HEK293 (cell line): ENCODE data around the gene IZUMO1R.

ENCODE experiments used
- CTCF ChIA-PET: fragments of 350-600 bp; formaldehyde crosslinking; extraction: SDS; loops from one replicate; lab custom pipeline; 2021; ENCODE audit warnings: antibody characterized with exemption; lab: Yijun Ruan, JAX
- POLR2A ChIA-PET: fragments of 300-600 bp; formaldehyde crosslinking; extraction: SDS; loops from one replicate; lab custom pipeline; 2020; ENCODE audit warnings: antibody characterized with exemption, inconsistent platforms; lab: Yijun Ruan, JAX
- H3K27ac ChIP-seq: fragments of 200-500 bp; sonication (Bioruptor generic); 2 replicates; pipeline ENCODE4 v1.5.1; 2014; ENCODE audit warnings: low read depth, low read length, control low read depth, inconsistent platforms; ENCODE audit errors: extremely low read depth
- H3K36me3 ChIP-seq, 2 experiments: fragments of 200-500 bp in 1 of 2; sonication (Bioruptor generic) in 1 of 2; 1 replicate in 1 of 2; 2 replicates in 1 of 2; pipeline ENCODE4 v1.5.1; 2014 to 2017; ENCODE audit warnings: inconsistent platforms in 2 of 2, low read length in 2 of 2; ENCODE audit not compliant: control insufficient read depth in 2 of 2, insufficient read depth in 1 of 2
- H3K4me1 ChIP-seq: fragments of 200-500 bp; sonication (Bioruptor generic); 2 replicates; pipeline ENCODE4 v1.5.1; 2014; ENCODE audit warnings: mild to moderate bottlenecking, low read length, inconsistent platforms; ENCODE audit not compliant: control insufficient read depth, insufficient read depth
- H3K4me3 ChIP-seq: 2 replicates; pipeline ENCODE4 v1.5.1; 2011; ENCODE audit warnings: low read depth, mild to moderate bottlenecking, control low read depth, low read length, moderate library complexity
- H3K9me3 ChIP-seq: fragments of 200-500 bp; sonication (Bioruptor generic); 2 replicates; pipeline ENCODE4 v1.5.1; 2014; ENCODE audit warnings: low read depth, low read length, inconsistent platforms; ENCODE audit not compliant: control insufficient read depth, insufficient read depth
- HOXC10 ChIP-seq: sonication (generic); formaldehyde crosslinking; IDR thresholded peaks from 2 replicates; pipeline ENCODE4 v1.8.1; 2023; ENCODE audit warnings: mild to moderate bottlenecking, missing genetic modification reagents
- ZBTB10 ChIP-seq: fragments of 450-650 bp; formaldehyde crosslinking; IDR thresholded peaks from 2 replicates; pipeline ENCODE4 v1.5.1; 2016; ENCODE audit warnings: missing biosample characterization, missing genetic modification characterization
- ZBTB11 ChIP-seq: fragments of 450-650 bp; formaldehyde crosslinking; conservative IDR thresholded peaks from 2 replicates; pipeline ENCODE4 v1.5.1; 2016; ENCODE audit warnings: low read depth, missing biosample characterization, missing genetic modification characterization
- ZFHX2 ChIP-seq: fragments of 450-650 bp; formaldehyde crosslinking; conservative IDR thresholded peaks from 2 replicates; pipeline ENCODE4 v1.5.1; 2016; ENCODE audit warnings: missing biosample characterization, missing genetic modification characterization
- ZFP41 ChIP-seq: fragments of 450-650 bp; formaldehyde crosslinking; IDR thresholded peaks from 2 replicates; pipeline ENCODE4 v1.5.1; 2016; ENCODE audit warnings: missing biosample characterization, missing genetic modification characterization, borderline replicate concordance
- ZFP69B ChIP-seq: fragments of 450-650 bp; formaldehyde crosslinking; IDR thresholded peaks from 2 replicates; pipeline ENCODE4 v1.5.1; 2016; ENCODE audit warnings: missing biosample characterization, missing genetic modification characterization
- ZNF133 ChIP-seq: fragments of 450-650 bp; formaldehyde crosslinking; IDR thresholded peaks from 2 replicates; pipeline ENCODE4 v1.5.1; 2016; ENCODE audit warnings: missing biosample characterization, missing genetic modification characterization
- ZNF19 ChIP-seq: fragments of 450-650 bp; formaldehyde crosslinking; IDR thresholded peaks from 2 replicates; pipeline ENCODE4; 2016; ENCODE audit warnings: missing biosample characterization, missing genetic modification characterization, low read depth
- ZNF2 ChIP-seq: fragments of 450-650 bp; formaldehyde crosslinking; IDR thresholded peaks from 2 replicates; pipeline ENCODE4 v1.5.1; 2016; ENCODE audit warnings: missing biosample characterization, missing genetic modification characterization
- ZNF221 ChIP-seq: fragments of 450-650 bp; formaldehyde crosslinking; IDR thresholded peaks from 2 replicates; pipeline ENCODE4 v1.5.1; 2017; ENCODE audit warnings: missing biosample characterization, missing genetic modification characterization, borderline replicate concordance
- ZNF274 ChIP-seq, 2 experiments: fragments of 200-500 bp in 1 of 2; fragments of 450-650 bp in 1 of 2; sonication (Bioruptor generic) in 1 of 2; formaldehyde crosslinking in 1 of 2; IDR thresholded peaks; 2 replicates each; pipeline versions ENCODE4 v1.5.1 to v1.6.1; 2014 to 2016; ENCODE audit warnings: borderline replicate concordance in 1 of 2, inconsistent platforms in 1 of 2, low read length in 1 of 2, missing biosample characterization in 1 of 2, missing genetic modification characterization in 1 of 2
- ZNF311 ChIP-seq: fragments of 450-650 bp; formaldehyde crosslinking; IDR thresholded peaks from 2 replicates; pipeline ENCODE4 v1.5.1; 2017; ENCODE audit warnings: missing biosample characterization, missing genetic modification characterization, borderline replicate concordance
- ZNF335 ChIP-seq: fragments of 450-650 bp; formaldehyde crosslinking; conservative IDR thresholded peaks from 2 replicates; pipeline ENCODE4 v1.5.1; 2016; ENCODE audit warnings: missing biosample characterization, missing genetic modification characterization
- ZNF366 ChIP-seq: fragments of 450-650 bp; formaldehyde crosslinking; conservative IDR thresholded peaks from 2 replicates; pipeline ENCODE4 v1.5.1; 2016; ENCODE audit warnings: missing biosample characterization, missing genetic modification characterization
- ZNF398 ChIP-seq: fragments of 450-650 bp; formaldehyde crosslinking; IDR thresholded peaks from 2 replicates; pipeline ENCODE4 v1.5.1; 2017; ENCODE audit warnings: missing biosample characterization, missing genetic modification characterization
- ZNF549 ChIP-seq: fragments of 450-650 bp; IDR thresholded peaks from 2 replicates; pipeline ENCODE4 v1.5.1; 2018; ENCODE audit warnings: missing biosample characterization, missing genetic modification characterization, mild to moderate bottlenecking, inconsistent platforms, moderate library complexity
- ZNF580 ChIP-seq: fragments of 450-650 bp; formaldehyde crosslinking; IDR thresholded peaks from 2 replicates; pipeline ENCODE4 v1.5.1; 2016; ENCODE audit warnings: missing biosample characterization, missing genetic modification characterization
- ZNF600 ChIP-seq: fragments of 450-650 bp; formaldehyde crosslinking; IDR thresholded peaks from 2 replicates; pipeline ENCODE4 v1.5.1; 2016; ENCODE audit warnings: missing biosample characterization, missing genetic modification characterization
- ZNF626 ChIP-seq: fragments of 450-650 bp; sonication (Bioruptor Pico); formaldehyde crosslinking; IDR thresholded peaks from 2 replicates; pipeline ENCODE4 v1.5.1; 2018; ENCODE audit warnings: missing biosample characterization, missing genetic modification characterization, inconsistent platforms
- ZNF658 ChIP-seq: fragments of 450-650 bp; formaldehyde crosslinking; IDR thresholded peaks from 2 replicates; pipeline ENCODE4; 2016; ENCODE audit warnings: missing biosample characterization, missing genetic modification characterization
- ZNF664 ChIP-seq: fragments of 450-650 bp; formaldehyde crosslinking; IDR thresholded peaks from 2 replicates; pipeline ENCODE4 v1.5.1; 2016; ENCODE audit warnings: missing biosample characterization, missing genetic modification characterization
- ZNF76 ChIP-seq: fragments of 450-650 bp; formaldehyde crosslinking; IDR thresholded peaks from 2 replicates; pipeline ENCODE4; 2016; ENCODE audit warnings: low read depth, missing biosample characterization, missing genetic modification characterization, borderline replicate concordance
- ZNF776 ChIP-seq: fragments of 450-650 bp; formaldehyde crosslinking; IDR thresholded peaks from 2 replicates; pipeline ENCODE4 v1.5.0; 2017; ENCODE audit warnings: missing biosample characterization, missing genetic modification characterization, borderline replicate concordance
- ZNF791 ChIP-seq: fragments of 450-650 bp; formaldehyde crosslinking; IDR thresholded peaks from 2 replicates; pipeline ENCODE4 v1.5.1; 2016; ENCODE audit warnings: missing biosample characterization, missing genetic modification characterization
- ZNF830 ChIP-seq: fragments of 450-650 bp; IDR thresholded peaks from 2 replicates; pipeline ENCODE4 v1.5.0; 2018; ENCODE audit warnings: missing biosample characterization, missing genetic modification characterization, low read depth, mild to moderate bottlenecking, moderate library complexity

IZUMO1R gene

GRCh38 chr11:94332814-94333213 is 28.4 kb downstream of the IZUMO1R start:
- Histone ChIP-seq H3K27ac (no peak overlapping the region), H3K4me1 (no peaks in the 10 kb centered on the region), H3K4me3 (no peak overlapping the region), H3K9me3 (no peaks in the 10 kb centered on the region), H3K36me3 (no peaks in the 10 kb centered on the region)
- ChIA-PET CTCF (interaction anchor here (0.7 to 2.2 kb wide), 2 partner anchors 437 to 1184 kb away, joined by 3 to 7 read pairs; no protein-coding TSS in a partner anchor), POLR2A (interaction anchor here (0.6 kb wide), 1 partner anchor 1130 kb away, joined by 4 read pairs; no protein-coding TSS in a partner anchor)
- TF ChIP-seq ZNF133 (tag by site-specific recombination) (no peak), ZFP69B (no peak), ZNF658 (tag by site-specific recombination) (no peak), ZNF549 (tag by site-specific recombination) (no peak), ZNF274 (IDR thresholded peaks at IDR 0.05; ENCODE audit: low read length) (no peak), ZNF274 (tag by site-specific recombination; IDR thresholded peaks at IDR 0.05; ENCODE audit: borderline replicate concordance) (no peak), ZBTB11 (tag by site-specific recombination) (no peak), ZNF830 (tag by site-specific recombination) (no peak), ZNF776 (tag by site-specific recombination) (no peak), ZNF626 (tag by site-specific recombination) (no peak), HOXC10 (CRISPR knock-in tag) (no peak), ZNF398 (tag by site-specific recombination) (no peak), ZNF2 (tag by site-specific recombination) (no peak), ZFP41 (tag by site-specific recombination) (no peak)

- Histone ChIP-seq H3K4me1 (no peaks in the 10 kb centered on the region), H3K27ac (no peak overlapping the region), H3K4me3 (no peak overlapping the region), H3K9me3 (no peaks in the 10 kb centered on the region), H3K36me3 (no peaks in the 10 kb centered on the region)
- POLR2A ChIA-PET: no interaction called here
- CTCF ChIA-PET: interaction anchor here (1.0 kb wide), 1 partner anchor 81 kb away, joined by 5 read pairs; no protein-coding TSS in a partner anchor
- TF ChIP-seq ZNF791 (tag by site-specific recombination) (no peak), ZNF366 (no peak), ZNF19 (tag by site-specific recombination) (no peak), ZNF600 (tag by site-specific recombination) (no peak), ZNF335 (tag by site-specific recombination) (no peak), ZNF580 (tag by site-specific recombination) (no peak), ZNF664 (tag by site-specific recombination) (no peak), ZBTB10 (tag by site-specific recombination) (no peak), ZNF76 (tag by site-specific recombination) (no peak), ZNF221 (tag by site-specific recombination) (no peak), ZFHX2 (tag by site-specific recombination) (no peak), ZNF311 (no peak)
Measured at GRCh38 chr11:94336033-94336432, 31.7 kb downstream of the IZUMO1R start.
